ENCODE results near the gene SRP54.
"Not testable (repeated sequence)": the region's sequence is repeated elsewhere in the genome, so short reads cannot be mapped to it uniquely, and the experiment has no call there.

The SRP54 gene

DNA sequence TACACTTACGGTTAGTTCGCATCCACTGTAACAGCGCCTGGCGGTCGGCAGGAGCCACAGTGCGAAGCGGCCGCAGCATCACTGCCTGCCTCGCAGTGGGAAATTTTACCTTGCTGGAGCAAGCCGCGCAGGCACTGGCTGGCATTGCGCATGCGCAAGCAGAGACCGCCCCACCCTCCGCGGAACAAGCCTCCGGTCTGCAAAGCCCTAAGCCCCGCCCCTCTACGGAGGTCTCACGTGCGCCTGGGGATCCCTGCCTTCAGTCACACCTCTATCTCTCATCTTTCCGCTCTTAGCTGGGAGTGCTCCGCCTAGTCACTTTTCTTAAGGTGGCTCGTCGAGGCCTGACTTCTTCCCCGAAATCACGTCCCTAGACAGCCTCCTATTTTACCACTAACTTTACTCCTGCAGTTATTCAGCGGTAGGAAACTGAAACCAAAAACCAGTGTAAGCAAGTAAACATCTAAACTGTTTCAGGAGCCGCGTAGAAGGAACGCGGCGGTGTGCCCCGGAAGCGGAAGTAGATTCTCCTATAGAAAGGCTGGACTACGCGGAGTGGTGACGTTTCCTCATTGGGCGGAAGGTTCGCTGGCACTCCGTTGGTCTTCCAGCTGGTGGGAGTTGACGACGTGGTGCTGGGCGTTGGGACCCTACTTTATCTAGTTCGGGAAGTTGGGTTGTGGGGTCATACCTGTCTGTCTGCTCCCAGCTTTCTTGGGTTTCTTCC is at the start of gene SRP54:
SRP54 (plus strand) TSS at position 572 of the 727 bp plus-strand sequence. CDS start 13,718 bp downstream, outside the sequence.
- DNase-seq: peak; percentile 98

DNA sequence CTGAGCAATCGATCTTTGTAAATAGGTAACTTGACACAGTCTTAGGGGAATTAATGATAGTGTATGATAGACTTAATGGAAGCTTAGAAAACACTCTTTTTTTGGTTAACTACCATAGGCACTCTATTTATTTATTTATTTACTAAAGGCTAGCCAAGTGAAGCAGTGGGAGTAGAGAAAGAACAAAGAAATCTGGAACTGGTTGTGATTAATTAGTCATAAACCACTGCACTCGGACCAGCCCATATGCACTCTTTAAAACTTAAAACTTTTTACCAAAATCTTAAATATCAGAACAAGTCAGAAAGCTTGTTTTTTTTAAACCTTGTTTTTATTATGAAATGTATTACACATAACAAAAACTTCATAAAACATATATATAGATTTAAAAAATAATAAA is 49.5 kb upstream of the SRP54 start:
- no peak for DNase-seq

DNA sequence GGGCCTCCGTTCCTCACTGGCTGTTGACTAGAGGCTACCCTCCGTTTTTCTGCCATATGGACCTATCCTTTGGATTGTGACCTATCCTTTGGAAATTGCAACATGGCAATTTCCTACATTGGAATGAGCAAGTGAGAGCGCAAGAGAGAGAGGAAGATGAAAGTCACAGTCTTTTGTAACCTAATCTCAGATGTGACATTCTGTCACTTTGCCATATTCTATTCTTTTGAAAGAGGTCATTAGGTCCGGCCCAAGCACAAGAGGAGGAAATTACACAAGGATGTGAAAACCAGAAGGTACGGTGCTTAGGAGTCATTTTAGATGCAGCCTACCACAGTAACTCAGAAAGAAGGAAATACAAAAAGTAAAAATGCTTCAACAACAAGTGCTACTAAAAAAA is 47.3 kb upstream of the SRP54 start:
- peak; percentile 75 for DNase-seq

GRCh38 chr14:34937442-34937841 is 45.4 kb upstream of the SRP54 start:
- no peak for DNase-seq

DNA sequence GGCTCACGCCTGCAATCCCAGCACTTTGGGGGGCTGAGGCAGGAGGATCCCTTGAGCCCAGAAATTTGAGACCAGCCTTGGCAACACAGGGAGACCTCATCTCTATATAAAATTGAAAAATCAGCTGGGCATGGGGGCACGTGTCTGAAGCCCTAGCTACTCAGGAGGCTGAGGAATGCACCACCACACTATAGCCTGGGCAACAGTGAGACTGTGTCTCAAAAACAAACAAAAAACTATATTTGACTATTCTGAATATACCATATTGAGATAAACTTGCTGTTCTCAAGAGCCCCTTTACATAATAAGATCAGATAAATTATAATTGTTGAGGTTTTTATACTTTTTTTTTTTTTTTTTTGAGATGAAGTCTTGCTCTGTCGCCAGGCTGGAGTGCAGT is 44.9 kb upstream of the SRP54 start:
- DNase-seq: no peak

DNA sequence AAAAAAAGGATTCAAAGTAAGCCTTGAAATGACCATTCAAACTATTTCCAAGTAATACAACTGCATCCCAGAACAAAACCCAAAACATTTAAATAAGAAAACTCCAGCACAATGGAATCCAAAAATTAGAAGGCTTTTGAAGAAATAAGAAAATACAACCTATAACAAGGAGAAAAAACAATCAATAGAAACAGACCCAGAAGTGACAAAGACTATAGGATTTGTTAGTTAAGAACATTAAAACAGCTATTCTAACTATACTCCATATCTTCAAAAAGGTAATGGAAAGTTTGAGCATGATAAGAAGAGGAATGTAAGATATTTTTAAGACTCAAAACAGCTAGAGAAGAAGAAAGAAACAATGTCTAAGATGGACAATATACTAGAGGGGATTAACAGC is 39.3 kb upstream of the SRP54 start:
- DNase-seq: no peak

GRCh38 chr14:34944744-34945143 is 38.0 kb upstream of the SRP54 start:
- DNase-seq: no peak

DNA sequence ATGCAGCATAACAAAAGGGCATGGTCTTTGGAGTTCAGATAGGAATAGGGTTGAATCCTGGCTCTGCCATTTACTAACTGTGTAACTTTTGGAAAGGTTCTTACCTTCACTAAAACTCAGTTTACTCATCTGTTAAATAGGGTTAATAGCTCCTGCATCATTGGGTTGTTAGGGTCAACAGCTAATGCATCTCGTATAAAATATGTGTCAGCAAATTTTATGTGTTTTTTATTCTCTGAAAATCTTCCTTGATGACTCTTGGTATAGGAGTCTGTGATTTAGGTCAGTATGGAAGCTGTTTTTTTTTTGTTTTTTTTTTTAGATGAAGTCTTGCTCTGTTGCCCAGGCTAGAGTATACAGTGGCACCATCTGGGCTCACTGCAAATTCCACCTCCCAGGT is 36.1 kb upstream of the SRP54 start:
- no peak for DNase-seq

GRCh38 chr14:34951286-34951685 is 31.5 kb upstream of the SRP54 start:
- DNase-seq: peak; percentile 15

GRCh38 chr14:34956931-34957330 is 25.9 kb upstream of the SRP54 start:
- DNase-seq: no peak

DNA sequence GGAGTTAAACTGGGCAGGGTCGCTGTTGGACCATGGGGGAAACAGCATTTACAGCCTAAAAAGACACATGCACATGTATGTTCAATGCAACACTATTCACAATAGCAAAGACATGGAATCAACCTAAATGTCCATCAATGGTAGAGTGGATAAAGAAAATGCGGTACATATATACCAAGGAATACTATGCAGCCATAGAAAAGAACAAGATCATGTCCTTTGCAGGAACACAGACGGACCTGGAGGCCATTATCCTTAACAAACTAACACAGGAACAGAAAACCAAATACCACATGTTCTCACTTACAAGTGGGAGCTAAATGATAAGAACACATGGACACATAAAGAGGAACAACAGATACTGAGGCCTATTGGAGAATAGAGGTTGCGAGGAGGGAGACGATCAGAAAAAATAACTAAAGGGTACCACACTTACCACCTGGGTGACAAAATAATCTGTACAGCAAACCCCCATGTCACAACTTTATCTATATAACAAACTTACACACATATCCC is 25.0 kb upstream of the SRP54 start:
- no peak for DNase-seq

GRCh38 chr14:34962106-34962505 is 20.7 kb upstream of the SRP54 start:
- DNase-seq: not testable (repeated sequence)

DNA sequence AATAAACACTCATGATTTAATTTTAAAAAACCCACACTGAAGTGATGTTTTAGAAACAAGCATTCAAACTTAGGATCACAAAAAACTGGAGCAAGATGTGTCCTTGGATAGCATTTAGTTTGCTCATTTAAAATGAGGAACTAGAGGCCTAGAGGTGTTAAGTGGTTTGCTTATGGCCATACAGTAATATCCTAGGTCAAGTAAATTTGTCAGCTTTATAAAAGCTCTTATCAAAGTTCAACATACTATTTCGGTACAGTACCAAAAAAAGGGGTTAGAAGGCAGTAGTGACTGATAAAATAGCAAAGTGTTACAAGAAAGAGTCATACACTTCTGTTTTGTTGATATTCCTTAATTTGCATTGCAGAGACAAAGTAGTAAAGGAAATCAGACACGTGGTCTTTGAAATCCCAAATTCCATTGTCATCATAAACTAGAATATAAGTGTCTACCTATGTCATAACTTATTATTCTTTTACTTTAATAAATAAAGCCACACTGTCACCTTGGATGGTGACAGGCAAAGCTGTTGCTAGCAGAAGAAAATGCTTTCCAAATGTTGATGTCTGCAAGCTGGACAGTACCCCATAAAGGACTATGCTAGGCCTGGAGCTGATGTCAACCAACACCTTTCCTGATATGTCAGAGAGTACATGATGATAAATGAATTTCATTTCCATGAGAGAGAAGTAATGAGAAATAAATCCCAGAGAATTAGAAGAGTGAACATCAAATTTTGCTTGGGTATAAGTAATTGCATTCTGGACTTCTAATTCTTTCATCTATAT is 17.6 kb upstream of the SRP54 start:
- DNase-seq: no peak

DNA sequence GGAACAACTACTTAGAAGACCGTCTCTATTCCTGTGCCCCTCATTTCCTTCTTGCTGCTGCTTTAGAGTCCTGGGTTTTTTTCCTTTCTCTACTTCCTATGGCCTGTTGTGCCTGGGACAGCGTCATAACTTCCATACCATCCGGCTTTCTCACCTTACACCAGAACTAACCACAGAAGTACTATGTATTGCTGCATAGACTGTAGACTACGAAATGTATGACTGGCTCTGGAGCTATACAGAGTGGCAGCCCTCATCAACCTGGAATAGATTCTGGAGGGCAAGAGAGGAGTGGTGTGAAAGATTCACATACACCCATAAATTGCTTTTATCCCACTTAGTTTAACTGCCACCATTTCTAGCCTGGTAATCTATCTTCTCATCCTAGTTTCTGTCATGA is 16.9 kb upstream of the SRP54 start:
- DNase-seq: no peak

DNA sequence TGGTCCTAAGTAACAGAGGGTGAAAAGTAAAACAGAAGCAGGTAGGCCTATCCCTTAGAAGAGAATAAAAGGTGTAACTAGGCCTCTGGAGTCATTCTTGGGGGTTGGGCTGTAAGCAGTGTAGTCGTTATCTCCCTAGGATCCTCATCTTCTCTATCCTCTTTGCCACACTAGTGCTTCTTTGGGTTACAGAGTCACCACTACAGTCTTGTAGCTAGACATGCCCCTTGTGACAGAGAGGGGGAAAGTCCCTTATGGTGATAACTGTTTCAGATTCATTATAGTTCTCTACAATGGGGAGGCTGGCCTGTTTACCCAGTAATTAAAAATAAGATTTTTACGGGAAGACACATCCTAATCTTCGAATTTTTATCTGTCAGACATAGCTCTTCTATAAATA is 16.4 kb upstream of the SRP54 start:
- DNase-seq: peak; percentile 68

DNA sequence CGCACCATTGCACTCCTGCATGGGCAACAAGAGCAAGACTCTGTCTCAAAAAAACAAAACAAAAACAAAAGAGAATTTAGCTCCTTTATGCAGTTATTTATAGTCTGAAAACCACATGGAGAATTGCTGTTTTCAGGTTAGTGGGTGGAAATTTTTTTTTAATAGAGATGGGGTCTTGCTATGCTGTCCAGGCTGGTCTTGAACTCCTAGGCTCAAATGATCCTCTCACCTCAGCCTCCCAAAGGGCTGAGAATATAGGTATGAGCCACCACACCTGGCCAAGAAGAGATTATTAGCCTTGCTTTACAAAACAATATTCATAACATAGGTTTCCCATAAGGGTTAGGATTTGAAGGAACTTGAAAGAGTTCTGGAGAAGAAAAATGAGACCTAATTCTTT is 12.1 kb upstream of the SRP54 start:
- DNase-seq: no peak

DNA sequence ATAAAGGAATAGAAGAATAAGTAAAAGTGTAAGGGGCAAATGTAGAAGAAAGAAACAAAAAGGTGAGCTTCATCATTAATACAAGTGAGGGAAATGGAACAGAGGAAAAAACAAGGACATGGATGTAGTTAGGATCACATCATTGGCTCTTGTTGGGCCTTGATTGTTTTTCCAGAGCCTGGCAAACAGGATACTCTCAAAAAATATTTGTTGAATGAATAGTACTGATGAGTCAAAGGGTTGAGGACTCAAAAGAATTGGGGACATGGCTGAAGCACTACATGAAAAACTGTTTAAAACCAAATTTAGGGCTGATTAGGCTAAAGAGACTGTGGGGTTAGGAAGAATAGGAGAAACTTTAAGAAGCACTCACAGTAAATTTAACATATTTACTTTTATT is 11.4 kb upstream of the SRP54 start:
- no peak for DNase-seq

DNA sequence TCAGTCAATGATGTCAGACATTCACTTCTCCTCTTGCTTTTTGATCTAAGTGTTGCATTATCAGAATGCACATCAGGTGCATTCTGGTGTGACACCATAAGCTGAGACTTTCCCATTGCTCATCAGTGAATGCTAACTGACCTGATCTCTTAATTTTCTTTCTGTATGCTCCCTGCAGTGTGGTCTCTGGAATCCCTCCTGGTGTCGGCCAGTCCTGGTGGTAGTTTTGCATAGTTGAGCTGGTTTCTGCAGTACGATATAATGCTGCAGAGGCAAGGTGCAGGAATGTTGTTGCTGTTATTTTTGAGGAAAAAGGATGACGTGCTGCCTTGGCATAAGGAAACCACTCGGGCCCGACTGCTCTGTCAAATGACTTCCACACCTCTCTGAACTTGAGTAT is 11.0 kb upstream of the SRP54 start:
- DNase-seq: no peak

DNA sequence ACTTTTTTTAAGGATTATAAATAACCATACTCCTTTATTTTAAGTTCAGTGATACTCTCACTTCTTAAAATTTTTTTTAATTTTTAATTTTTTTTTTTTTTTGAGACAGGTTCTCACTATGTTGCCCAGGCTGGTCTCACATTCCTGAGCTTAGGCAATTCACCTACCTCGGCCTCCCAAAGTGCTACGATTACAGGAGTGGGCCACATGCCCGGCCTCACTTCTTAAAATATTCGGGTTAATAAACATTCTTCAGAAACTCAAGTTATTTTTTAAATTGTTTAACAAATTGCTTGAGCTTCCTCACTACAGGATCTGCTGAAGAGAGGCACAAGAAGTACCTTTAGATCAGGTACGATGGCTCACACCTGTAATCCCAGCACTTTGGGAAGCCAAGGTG is 4.3 kb upstream of the SRP54 start:
- no peak for DNase-seq

- no peak for DNase-seq
These were observed 2.4 kb upstream of the SRP54 start for GRCh38 chr14:34980337-34980900.

GRCh38 chr14:34981743-34982420 is 910 bp upstream of the SRP54 start:
- DNase-seq: peak; percentile 44

DNA sequence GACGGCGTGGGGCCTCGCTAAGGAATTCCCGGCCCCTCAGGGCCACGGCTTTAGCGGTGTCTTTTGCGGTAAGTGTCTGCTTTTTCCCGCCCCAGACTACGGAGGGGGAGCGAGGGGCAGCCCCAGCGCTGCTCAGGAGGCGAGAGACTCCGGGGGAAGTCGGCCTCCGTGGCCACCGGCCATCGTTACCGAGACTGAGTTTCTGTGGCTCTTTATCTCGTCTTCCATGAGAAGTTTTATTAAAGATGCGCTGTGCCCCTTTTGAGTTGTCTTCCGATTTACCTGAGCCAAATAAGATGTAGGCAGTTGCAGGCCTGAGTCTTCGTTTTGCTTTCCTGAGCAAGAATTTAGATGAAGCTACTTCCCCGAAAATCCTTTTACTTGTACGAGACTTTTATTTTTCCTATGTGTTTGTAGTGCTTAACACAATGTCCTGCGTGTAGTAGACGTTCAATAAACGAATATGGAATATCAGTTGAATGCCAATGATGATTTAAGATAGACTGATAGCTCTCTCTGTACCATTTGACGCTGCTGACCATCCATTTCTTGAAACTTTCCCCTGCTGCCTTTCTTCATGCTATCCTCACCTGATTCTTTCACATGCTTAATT is 462 bp downstream of the SRP54 start:
- DNase-seq: no peak

DNA sequence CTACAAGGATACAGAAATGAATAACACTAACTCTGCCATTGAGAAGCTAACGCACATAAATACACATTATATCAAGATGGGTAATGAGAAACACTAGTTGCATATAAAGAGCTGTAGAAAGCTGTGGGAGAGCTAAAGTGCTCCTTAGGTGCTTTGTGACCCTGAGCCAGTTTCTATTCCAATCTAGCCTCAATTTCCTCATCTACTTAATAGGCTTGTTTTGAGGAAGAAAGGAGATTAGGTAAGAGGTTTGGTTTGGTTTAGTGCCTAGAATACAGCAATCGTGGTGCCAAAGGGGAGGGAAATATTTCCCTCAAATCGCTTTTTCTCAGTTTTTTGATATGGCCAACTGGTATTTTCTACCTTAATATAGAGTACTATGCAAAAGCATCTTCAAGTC is 994 bp downstream of the SRP54 start:
- peak; percentile 76 for DNase-seq
